ENCODE measurements around the gene ARHGAP6. TPM values are rescaled to one million over a fixed set of nuclear protein-coding genes. Genes with fewer than 3 reads are reported as not detected.

The ARHGAP6 gene
- total and polyA plus RNA-seq, 2 donors from 2014 or later, result 6.0 to 20.4 TPM

- TF ChIP-seq CTCF (IDR thresholded peaks at IDR 0.05; ENCODE audit: borderline replicate concordance, extremely low read depth, insufficient read depth), result no peak
- DNase-seq, result no peak
- H3K4me1 ChIP-seq (ENCODE audit: control insufficient read depth in 2 of 3, insufficient read depth in 2 of 3, low read depth in 1 of 3, low read length in 3 of 3), result peaks cover 0 to 2% (median 0%) of the 10 kb centered on the region in 3 donors
- no peak overlapping the region for H3K9ac ChIP-seq (ENCODE audit: low read length in 3 of 3)
- H3K27ac ChIP-seq (ENCODE audit: low read depth in 2 of 2, low read length in 2 of 2), result no peak overlapping the region
- no peak for FAIRE-seq
- H3K27me3 ChIP-seq (ENCODE audit: control insufficient read depth, insufficient read depth, low read length), result no peaks in the 10 kb centered on the region
- no peaks in the 10 kb centered on the region for H3K9me3 ChIP-seq (ENCODE audit: control insufficient read depth in 2 of 3, insufficient read depth in 1 of 3, low read length in 3 of 3)
- no peak overlapping the region for H3K4me3 ChIP-seq (ENCODE audit: low read length in 3 of 3)
- no peaks in the 10 kb centered on the region for H3K36me3 ChIP-seq (ENCODE audit: control insufficient read depth in 2 of 3, insufficient read depth in 3 of 3, low read length in 3 of 3)
- intact Hi-C loops (cut with DNase I), result no loop called here
Measured at GRCh38 chrX:11431786-11432185, 233.9 kb downstream of the ARHGAP6 start.

GRCh38 chrX:11430271-11430670, 235.4 kb downstream of the ARHGAP6 start:
- no peaks in the 10 kb centered on the region for H3K9me3 ChIP-seq (ENCODE audit: control insufficient read depth in 2 of 3, insufficient read depth in 1 of 3, low read length in 3 of 3)
- TF ChIP-seq CTCF (IDR thresholded peaks at IDR 0.05; ENCODE audit: borderline replicate concordance, extremely low read depth, insufficient read depth), result no peak
- no peak overlapping the region for H3K27ac ChIP-seq (ENCODE audit: low read depth in 2 of 2, low read length in 2 of 2)
- DNase-seq (no peak), FAIRE-seq (peak; percentile 8)
- H3K9ac ChIP-seq (ENCODE audit: low read length in 3 of 3), result no peak overlapping the region
- peaks cover 0 to 2% (median 0%) of the 10 kb centered on the region in 3 donors for H3K4me1 ChIP-seq (ENCODE audit: control insufficient read depth in 2 of 3, insufficient read depth in 2 of 3, low read depth in 1 of 3, low read length in 3 of 3)
- intact Hi-C loops (cut with DNase I), result no loop called here
- H3K4me3 ChIP-seq (ENCODE audit: low read length in 3 of 3), result no peak overlapping the region
- no peaks in the 10 kb centered on the region for H3K36me3 ChIP-seq (ENCODE audit: control insufficient read depth in 2 of 3, insufficient read depth in 3 of 3, low read length in 3 of 3)
- H3K27me3 ChIP-seq (ENCODE audit: control insufficient read depth, insufficient read depth, low read length), result peaks cover 3% of the 10 kb centered on the region

GRCh38 chrX:11429538-11430085, 236.1 kb downstream of the ARHGAP6 start:
- H3K27me3 ChIP-seq (ENCODE audit: control insufficient read depth, insufficient read depth, low read length), result peaks cover 3% of the 10 kb centered on the region
- H3K4me1 ChIP-seq (ENCODE audit: control insufficient read depth in 2 of 3, insufficient read depth in 2 of 3, low read depth in 1 of 3, low read length in 3 of 3), result peaks cover 0 to 2% (median 0%) of the 10 kb centered on the region in 3 donors
- no peak for DNase-seq
- H3K4me3 ChIP-seq (ENCODE audit: low read length in 3 of 3), result no peak overlapping the region
- FAIRE-seq, result no peak
- no peak overlapping the region for H3K9ac ChIP-seq (ENCODE audit: low read length in 3 of 3)
- H3K36me3 ChIP-seq (ENCODE audit: control insufficient read depth in 2 of 3, insufficient read depth in 3 of 3, low read length in 3 of 3), result no peaks in the 10 kb centered on the region
- H3K9me3 ChIP-seq (ENCODE audit: control insufficient read depth in 2 of 3, insufficient read depth in 1 of 3, low read length in 3 of 3), result no peaks in the 10 kb centered on the region
- H3K27ac ChIP-seq (ENCODE audit: low read depth in 2 of 2, low read length in 2 of 2), result no peak overlapping the region
- no peak for TF ChIP-seq CTCF (IDR thresholded peaks at IDR 0.05; ENCODE audit: borderline replicate concordance, extremely low read depth, insufficient read depth)
- intact Hi-C loops (cut with DNase I), result no loop called here

Data from kidney (tissue), 14 donors.